Frontal cortex (tissue), 4 donors: ENCODE data around the gene VPS13C. TPM values are rescaled to one million over a fixed set of nuclear protein-coding genes. Genes with fewer than 3 reads are reported as not detected.
A peak's percentile ranks its signal among the peaks of the same experiment; 100 is the strongest.

Experiments
- DNase-seq, 2 donors: peaks; one replicate each; pipeline ENCODE4 v3.0.0; 2012; ENCODE audit warnings: low spot score in 2 of 2
- FAIRE-seq: peaks from 2 replicates; lab custom pipeline; 2012; peaks lifted over from hg19 to GRCh38; lab: Jason Lieb, UNC
- total RNA-seq: library from RNA; depleted of rRNA; stranded (reverse); fragments of >200 nt; gene quantifications from one replicate; pipeline ENCODE4 v1.2.3, GENCODE V29; 2014
- donor health status: control.
- donor health status: control.
- donor health status: control.

The VPS13C gene
- 95.4 TPM for total RNA-seq

GRCh38 chr15:62060113-62060895 is at the start of gene VPS13C:
Gene VPS13C (minus strand): TSS chr15:62060447. CDS start chr15:62060374, 73 bp downstream.
- FAIRE-seq, result no peak
- peak; percentile 89 to 91 for DNase-seq

- DNase-seq (no peak), FAIRE-seq (no peak)
Observed at GRCh38 chr15:62109437-62109836, 49.2 kb upstream of the VPS13C start.

- no peak for FAIRE-seq
- no peak for DNase-seq
Observed at GRCh38 chr15:62108411-62108810, 48.2 kb upstream of the VPS13C start.

GRCh38 chr15:62107571-62108121 is 47.4 kb upstream of the VPS13C start:
- FAIRE-seq, result no peak
- no peak for DNase-seq

GRCh38 chr15:62106096-62106495 is 45.8 kb upstream of the VPS13C start:
- DNase-seq (no peak), FAIRE-seq (no peak)

GRCh38 chr15:62105266-62105665 is 45.0 kb upstream of the VPS13C start:
- FAIRE-seq, result no peak
- DNase-seq, result no peak

GRCh38 chr15:62104846-62105245 is 44.6 kb upstream of the VPS13C start:
- FAIRE-seq (no peak), DNase-seq (no peak)

GRCh38 chr15:62104401-62104800 is 44.2 kb upstream of the VPS13C start:
- FAIRE-seq (no peak), DNase-seq (no peak)

GRCh38 chr15:62103431-62103830 is 43.2 kb upstream of the VPS13C start:
- FAIRE-seq, result no peak

GRCh38 chr15:62099094-62099601 is 38.9 kb upstream of the VPS13C start:
- DNase-seq (no peak), FAIRE-seq (no peak)

More at GRCh38 chr15:62103431-62103830, 43.2 kb upstream of the VPS13C start:
- no peak for DNase-seq

GRCh38 chr15:62094388-62094787 is 34.1 kb upstream of the VPS13C start:
- FAIRE-seq, result no peak

GRCh38 chr15:62093809-62094208 is 33.6 kb upstream of the VPS13C start:
- DNase-seq (no peak), FAIRE-seq (no peak)

More at GRCh38 chr15:62094388-62094787, 34.1 kb upstream of the VPS13C start:
- no peak for DNase-seq

GRCh38 chr15:62090988-62091387 is 30.7 kb upstream of the VPS13C start:
- FAIRE-seq (no peak), DNase-seq (no peak)

- no peak for FAIRE-seq
- no peak for DNase-seq
Observed at GRCh38 chr15:62089616-62090015, 29.4 kb upstream of the VPS13C start.

- no peak for DNase-seq
- FAIRE-seq, result no peak
Observed at GRCh38 chr15:62088353-62088693, 28.1 kb upstream of the VPS13C start.

GRCh38 chr15:62087671-62088352 is 27.6 kb upstream of the VPS13C start:
- DNase-seq (no peak), FAIRE-seq (no peak)

GRCh38 chr15:62085740-62086139 is 25.5 kb upstream of the VPS13C start:
- DNase-seq (no peak), FAIRE-seq (no peak)

GRCh38 chr15:62083194-62084154 is 23.2 kb upstream of the VPS13C start:
- FAIRE-seq, result no peak
- no peak for DNase-seq

- FAIRE-seq, result no peak
- DNase-seq, result no peak
Observed at GRCh38 chr15:62079594-62079993, 19.3 kb upstream of the VPS13C start.
